ENCODE measurements around the gene DOCK6.

Gene DOCK6

DNA sequence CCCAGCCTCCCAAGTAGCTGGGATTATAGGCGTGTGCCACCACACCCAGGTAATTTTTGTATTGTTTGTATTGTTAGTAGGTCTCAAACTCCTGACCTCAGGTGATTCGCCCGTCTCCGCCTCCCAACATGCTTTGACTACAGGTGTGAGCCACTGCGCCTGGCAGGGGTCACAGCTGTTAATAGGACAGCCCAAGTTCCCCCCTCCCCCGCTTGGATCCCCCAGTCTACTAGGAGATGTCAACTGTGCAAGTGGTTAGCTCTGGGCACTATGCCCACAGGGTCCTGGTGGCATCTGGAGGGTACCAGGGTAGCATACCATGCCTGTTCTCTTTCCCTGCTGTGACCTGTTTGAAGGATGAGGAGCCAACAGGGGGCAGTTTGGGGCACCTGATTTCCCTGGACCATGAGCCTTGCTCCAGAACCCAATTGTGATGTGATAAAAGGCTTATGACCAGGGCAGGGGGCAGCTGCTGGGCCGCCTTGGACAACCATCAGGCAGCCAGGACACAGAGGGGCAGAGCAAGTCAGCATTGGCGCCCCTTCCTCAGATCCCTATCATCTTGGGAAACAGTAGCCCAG lies 33.4 kb upstream of the DOCK6 start, which contains the start of gene TSPAN16:
TSPAN16 (plus strand) TSS at position 496 of the 581 bp plus-strand sequence. CDS start 138 bp downstream, outside the sequence.
- DNase-seq (ENCODE audit: low read depth): no peak
- H3K4me3 ChIP-seq (ENCODE audit: control insufficient read depth, low read depth, low read length): no peak within 1 kb of the TSS
- TF ChIP-seq CTCF (IDR thresholded peaks at IDR 0.05; ENCODE audit: control insufficient read depth, insufficient read depth, low read depth, low read length, missing control alignments): no peak

DNA sequence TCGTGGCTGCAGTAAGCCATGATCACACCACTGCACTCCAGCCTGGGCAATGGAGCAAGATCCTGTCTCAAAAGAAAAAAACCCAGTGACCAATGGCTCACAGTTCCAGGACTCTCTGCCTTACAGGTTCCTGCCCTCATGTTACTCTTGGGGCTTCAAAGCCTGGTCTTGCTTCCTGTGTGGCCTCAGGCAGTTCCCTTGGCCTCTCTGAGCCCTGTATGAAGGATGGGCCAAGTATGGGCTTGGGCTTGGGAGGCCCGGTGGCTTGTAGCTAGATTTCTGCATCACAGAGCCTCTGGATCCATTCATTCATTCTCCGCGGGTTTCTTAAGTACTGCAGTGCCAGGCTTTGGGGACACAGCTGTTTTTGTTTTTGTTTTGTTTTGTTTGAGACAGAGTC lies 32.9 kb upstream of the DOCK6 start:
- no peak for DNase-seq (ENCODE audit: low read depth)

GRCh38 chr19:11293433-11294389 lies 31.4 kb upstream of the DOCK6 start:
- TF ChIP-seq CTCF (IDR thresholded peaks at IDR 0.05; ENCODE audit: control insufficient read depth, insufficient read depth, low read depth, low read length, missing control alignments): peak; percentile 98
- H3K4me3 ChIP-seq (ENCODE audit: control insufficient read depth, low read depth, low read length): peak overlapping the region; percentile 27
- DNase-seq (ENCODE audit: low read depth): peak; percentile 46

More for the DNA sequence above, 32.9 kb upstream of the DOCK6 start:
- no peak overlapping the region for H3K4me3 ChIP-seq (ENCODE audit: control insufficient read depth, low read depth, low read length)
- TF ChIP-seq CTCF (IDR thresholded peaks at IDR 0.05; ENCODE audit: control insufficient read depth, insufficient read depth, low read depth, low read length, missing control alignments): no peak

- no peak for DNase-seq (ENCODE audit: low read depth)
- no peak for TF ChIP-seq CTCF (IDR thresholded peaks at IDR 0.05; ENCODE audit: control insufficient read depth, insufficient read depth, low read depth, low read length, missing control alignments)
Measured at GRCh38 chr19:11291991-11292390, 29.7 kb upstream of the DOCK6 start.

DNA sequence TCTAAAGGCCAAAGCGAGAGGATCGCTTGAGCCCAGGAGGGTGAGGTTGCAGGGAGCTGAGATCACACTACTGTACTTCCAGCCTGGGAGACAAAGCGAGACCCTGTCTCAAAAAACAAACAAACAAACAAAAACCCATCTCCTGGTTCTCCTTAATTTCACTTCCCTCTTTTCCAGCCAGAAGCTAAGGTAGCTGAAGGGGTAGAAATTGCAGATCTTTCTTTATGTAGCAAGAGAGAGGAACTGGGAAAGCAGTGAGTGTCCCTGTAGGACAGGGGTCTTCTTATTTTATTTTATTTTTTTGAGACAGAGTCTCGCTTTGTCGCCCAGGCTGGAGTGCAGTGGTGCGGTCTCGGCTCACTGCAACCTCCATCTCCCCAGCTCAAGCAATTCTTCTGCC lies 29.1 kb upstream of the DOCK6 start:
- no peak for DNase-seq (ENCODE audit: low read depth)

More at GRCh38 chr19:11291991-11292390, 29.7 kb upstream of the DOCK6 start:
- H3K4me3 ChIP-seq (ENCODE audit: control insufficient read depth, low read depth, low read length): no peak overlapping the region

More for the DNA sequence above, 29.1 kb upstream of the DOCK6 start:
- H3K4me3 ChIP-seq (ENCODE audit: control insufficient read depth, low read depth, low read length): no peak overlapping the region
- TF ChIP-seq CTCF (IDR thresholded peaks at IDR 0.05; ENCODE audit: control insufficient read depth, insufficient read depth, low read depth, low read length, missing control alignments): no peak
